Endothelial cell of umbilical vein (primary cell): ENCODE measurements around the gene ZDHHC14.

Source experiments
- CTCF ChIP-seq, 2 donors: IDR thresholded peaks; 1 replicate in 1 of 2; 2 replicates in 1 of 2; pipeline ENCODE4 v1.5.1; 2011; ENCODE audit warnings: low read length in 2 of 2, mild to moderate bottlenecking in 2 of 2, moderate library complexity in 2 of 2, control low read depth in 1 of 2, inconsistent platforms in 1 of 2, low read depth in 1 of 2; ENCODE audit not compliant: insufficient read depth in 1 of 2; ENCODE audit errors: extremely low read depth in 1 of 2
- EZH2 ChIP-seq: IDR thresholded peaks from 2 replicates; pipeline ENCODE4 v1.6.1; 2012; ENCODE audit warnings: borderline replicate concordance, low read depth, mild to moderate bottlenecking, moderate library complexity, low read length, inconsistent platforms; ENCODE audit not compliant: severe bottlenecking
- FOS ChIP-seq: IDR thresholded peaks from 2 replicates; pipeline ENCODE4 v1.6.1; 2011; ENCODE audit warnings: mild to moderate bottlenecking, low read length, moderate library complexity, borderline replicate concordance; ENCODE audit not compliant: insufficient read depth
- MYC ChIP-seq: IDR thresholded peaks from one replicate; pipeline ENCODE4 v1.6.1; 2011; ENCODE audit warnings: mild to moderate bottlenecking, low read depth, low read length
- POLR2A ChIP-seq: IDR thresholded peaks from 2 replicates; pipeline ENCODE4 v1.6.1; 2012; ENCODE audit warnings: low read depth, mild to moderate bottlenecking, control low read depth, low read length
- POLR2AphosphoS5 ChIP-seq: IDR thresholded peaks from 2 replicates; pipeline ENCODE4 v1.6.1; 2012; ENCODE audit warnings: low read depth, mild to moderate bottlenecking, control low read depth, low read length, moderate library complexity; ENCODE audit not compliant: insufficient read depth
- TF ChIP-seq, protein P1 (sequence below): IDR thresholded peaks from 2 replicates; pipeline ENCODE4 v1.6.1; 2011; ENCODE audit not compliant: insufficient read depth, insufficient read length

DNA sequence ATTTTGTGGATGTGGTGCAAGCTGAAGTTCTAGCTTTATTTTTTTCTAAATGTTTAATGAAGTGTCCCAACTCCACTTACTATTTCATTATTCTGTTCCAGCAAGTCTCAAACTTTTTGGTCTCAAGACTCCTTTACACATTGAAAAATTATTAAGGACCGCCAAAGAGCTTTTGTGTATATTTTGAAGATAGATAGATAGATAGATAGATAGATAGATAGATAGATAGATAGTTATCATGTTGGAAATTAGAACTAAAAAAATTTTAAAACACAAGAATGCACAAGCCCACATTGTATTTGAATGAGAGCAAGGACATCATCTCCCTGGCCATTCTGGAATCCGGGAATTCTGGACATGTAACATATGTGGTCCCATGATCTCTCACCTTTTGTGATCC is 260.8 kb downstream of the ZDHHC14 start:
- TF ChIP-seq CTCF (IDR thresholded peaks at IDR 0.05; ENCODE audit: extremely low read depth in 1 of 2, insufficient read depth in 1 of 2, low read depth in 1 of 2, low read length in 2 of 2) (no peak), FOS (no peak), POLR2A (no peak), EZH2 (no peak), POLR2AphosphoS5 (no peak), MYC (no peak)
- TF ChIP-seq, protein P1, sequence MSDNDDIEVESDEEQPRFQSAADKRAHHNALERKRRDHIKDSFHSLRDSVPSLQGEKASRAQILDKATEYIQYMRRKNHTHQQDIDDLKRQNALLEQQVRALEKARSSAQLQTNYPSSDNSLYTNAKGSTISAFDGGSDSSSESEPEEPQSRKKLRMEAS, result no peak
